K562 (cell line): ENCODE data around the gene MICAL2. TPM values are rescaled to one million over a fixed set of nuclear protein-coding genes. Genes with fewer than 3 reads are reported as not detected.

Source experiments
- ATF3 ChIP-seq, 2 experiments: fragments of 450-650 bp in 1 of 2; sonication (generic) in 1 of 2; formaldehyde crosslinking in 1 of 2; IDR thresholded peaks in 1 of 2; conservative IDR thresholded peaks in 1 of 2; 2 replicates each; pipeline versions ENCODE4 v1.6.1 to v1.8.1; 2016 to 2023; ENCODE audit warnings: mild to moderate bottlenecking in 2 of 2, moderate library complexity in 2 of 2, inconsistent platforms in 1 of 2, missing genetic modification reagents in 1 of 2
- ATF7 ChIP-seq: fragments of 450-650 bp; IDR thresholded peaks from 2 replicates; pipeline ENCODE4 v1.7.1; 2014; ENCODE audit warnings: mild to moderate bottlenecking, moderate library complexity
- BCOR ChIP-seq: fragments of 450-650 bp; IDR thresholded peaks from 2 replicates; pipeline ENCODE4 v1.6.1; 2016
- BDP1 ChIP-seq: IDR thresholded peaks from 3 replicates; pipeline ENCODE4 v1.6.1; 2011; ENCODE audit not compliant: insufficient read length, insufficient read depth
- CCAR2 ChIP-seq: fragments of 200-400 bp; formaldehyde crosslinking; IDR thresholded peaks from 2 replicates; pipeline ENCODE4 v1.6.1; 2017; ENCODE audit warnings: mild to moderate bottlenecking, low read depth, low read length
- CSDE1 ChIP-seq, 2 experiments: fragments of 450-650 bp; IDR thresholded peaks; 2 replicates each; pipeline ENCODE4 v1.6.1; 2016; ENCODE audit warnings: mild to moderate bottlenecking in 1 of 2
- DMBX1 ChIP-seq: fragments of 250-450 bp; sonication (Bioruptor Pico); IDR thresholded peaks from 2 replicates; pipeline ENCODE4 v1.8.0; 2022; ENCODE audit warnings: inconsistent platforms, mild to moderate bottlenecking, moderate library complexity, borderline replicate concordance
- DNMT1 ChIP-seq: fragments of 450-650 bp; IDR thresholded peaks from 2 replicates; pipeline ENCODE4 v1.6.1; 2016; ENCODE audit warnings: antibody characterized with exemption, mild to moderate bottlenecking
- FOS ChIP-seq: IDR thresholded peaks from 3 replicates; pipeline ENCODE4 v1.6.1; 2011; ENCODE audit not compliant: insufficient read length; ENCODE audit errors: extremely low read depth
- FOSL1 ChIP-seq: fragments of 200-800 bp; sonication (Bioruptor generic); conservative IDR thresholded peaks from 2 replicates; pipeline ENCODE4 v1.6.1; 2016; ENCODE audit warnings: missing genetic modification characterization, missing compliant biosample characterization
- HMGXB4 ChIP-seq: sonication (generic); formaldehyde crosslinking; IDR thresholded peaks from 2 replicates; pipeline ENCODE4 v1.8.1; 2023; ENCODE audit warnings: mild to moderate bottlenecking, missing genetic modification reagents
- HNRNPL ChIP-seq: fragments of 200-400 bp; formaldehyde crosslinking; IDR thresholded peaks from 2 replicates; pipeline ENCODE4 v1.6.1; 2017; ENCODE audit warnings: low read depth, mild to moderate bottlenecking, low read length
- PBX2 ChIP-seq, 2 experiments: IDR thresholded peaks in 1 of 2; conservative IDR thresholded peaks in 1 of 2; 2 replicates each; pipeline ENCODE4 v1.6.1; 2016; ENCODE audit warnings: low read depth in 2 of 2, mild to moderate bottlenecking in 1 of 2, missing compliant biosample characterization in 1 of 2, missing genetic modification characterization in 1 of 2, moderate library complexity in 1 of 2
- PCBP2 ChIP-seq: fragments of 200-400 bp; formaldehyde crosslinking; IDR thresholded peaks from 2 replicates; pipeline ENCODE4 v1.6.1; 2018; ENCODE audit warnings: low read length, low read depth, mild to moderate bottlenecking, moderate library complexity; ENCODE audit not compliant: poor library complexity, severe bottlenecking
- PHF21A ChIP-seq: fragments of 450-650 bp; IDR thresholded peaks from 2 replicates; pipeline ENCODE4 v1.6.1; 2017; ENCODE audit warnings: low read depth, borderline replicate concordance
- SIN3B ChIP-seq: fragments of 450-650 bp; IDR thresholded peaks from 2 replicates; pipeline ENCODE4 v1.6.1; 2017; ENCODE audit warnings: low read depth, mild to moderate bottlenecking, moderate library complexity
- SIX5 ChIP-seq, 2 experiments: IDR thresholded peaks; 2 replicates each; pipeline ENCODE4 v1.6.1; 2011; ENCODE audit warnings: low read length in 2 of 2, borderline replicate concordance in 1 of 2, low read depth in 1 of 2, mild to moderate bottlenecking in 1 of 2, moderate library complexity in 1 of 2; ENCODE audit not compliant: insufficient read depth in 1 of 2
- SMAD4 ChIP-seq: fragments of 250-450 bp; sonication (Bioruptor Pico); conservative IDR thresholded peaks from 2 replicates; pipeline ENCODE4 v1.8.0; 2021; ENCODE audit warnings: inconsistent platforms, mild to moderate bottlenecking, moderate library complexity
- SOX6 ChIP-seq: fragments of 450-650 bp; IDR thresholded peaks from 2 replicates; pipeline ENCODE4 v1.6.1; 2014; ENCODE audit warnings: mild to moderate bottlenecking
- ZNF644 ChIP-seq: fragments of 200-800 bp; sonication (Bioruptor generic); IDR thresholded peaks from 2 replicates; pipeline ENCODE4 v1.6.1; 2016; ENCODE audit warnings: low read depth, missing genetic modification characterization, missing compliant biosample characterization
- ZNF695 ChIP-seq: fragments of 450-650 bp; formaldehyde crosslinking; IDR thresholded peaks from 2 replicates; pipeline ENCODE4 v1.4.0; 2020; ENCODE audit warnings: mild to moderate bottlenecking, moderate library complexity
- polyA plus RNA-seq, 8 experiments: library from polyadenylated mRNA; depleted of rRNA in 4 of 8; stranded (reverse) in 5 of 8; unstranded in 3 of 8; fragments of >200 nt; fragmentation: Nextera tagmentation in 2 of 8; fragmentation: Illumina TruSeq in 1 of 8; extraction: Ambion mirVana in 2 of 8; extraction: Trizol in 1 of 8; gene quantifications; 2 replicates each; pipeline versions ENCODE4 v1.2.1 to v1.2.3, GENCODE V29; 2011 to 2014; ENCODE audit warnings: inconsistent platforms in 1 of 8, missing spikeins in 1 of 8
- total RNA-seq, 7 experiments: library from RNA; depleted of rRNA in 6 of 7; stranded (reverse); fragments of >200 nt in 6 of 7; fragmentation: Illumina TruSeq in 2 of 7; extraction: Trizol in 2 of 7; gene quantifications; 2 replicates each; pipeline versions ENCODE4 v1.2.1 to v1.2.3, GENCODE V29; 2011 to 2021; ENCODE audit warnings: low replicate concordance in 1 of 7

MICAL2 gene
- total and polyA plus RNA-seq, 9 of the 15 experiments (the other 6 are each of a cell fraction or from before 2014, with no cell fraction given) = 4.7 to 64.2 (median 33.6) TPM

GRCh38 chr11:12137938-12138731 is 27.7 kb downstream of the MICAL2 start (continued):
- no peak for TF ChIP-seq BDP1
- TF ChIP-seq ZNF695 (CRISPR knock-in tag) = no peak
- TF ChIP-seq CSDE1 (IDR thresholded peaks at IDR 0.05) = no peak
- no peak for TF ChIP-seq DNMT1
- TF ChIP-seq CCAR2 = no peak
- TF ChIP-seq ATF7 = peak; percentile 18; the same call in 1 of the 2 replicates
- no peak for TF ChIP-seq PHF21A
- TF ChIP-seq SMAD4 (CRISPR knock-in tag) = 0 out of 2 replicates have a peak, but pooled peaks have one; percentile 17
- TF ChIP-seq HMGXB4 (CRISPR knock-in tag) = no peak
- TF ChIP-seq ZNF644 (tag) = no peak
- TF ChIP-seq PCBP2 = no peak
- no peak for TF ChIP-seq SIN3B
- 0 out of 2 replicates have a peak, but pooled peaks have one; percentile 11 for TF ChIP-seq FOSL1
- no peak for TF ChIP-seq FOS
- TF ChIP-seq BCOR = no peak
- TF ChIP-seq DMBX1 (CRISPR knock-in tag) = no peak
- no peak for TF ChIP-seq HNRNPL
- no peak for TF ChIP-seq SIX5 (IDR thresholded peaks at IDR 0.05; ENCODE audit: borderline replicate concordance in 1 of 2, insufficient read depth in 1 of 2, low read depth in 1 of 2, low read length in 2 of 2)
- TF ChIP-seq SOX6 = peak; percentile 80
- peak; percentile 60 for TF ChIP-seq ATF3 (IDR thresholded peaks at IDR 0.05)
- no peak for TF ChIP-seq ATF3 (CRISPR knock-in tag; conservative IDR thresholded peaks at IDR 0.05)
- no peak for TF ChIP-seq PBX2 (CRISPR knock-in tag; IDR thresholded peaks at IDR 0.05; ENCODE audit: low read depth)
- TF ChIP-seq PBX2 (tag; conservative IDR thresholded peaks at IDR 0.05; ENCODE audit: low read depth) = 0 out of 2 replicates have a peak, but pooled peaks have one; percentile 4
